K562 (cell line): ENCODE measurements around the gene SLC22A1. TPM values are rescaled to one million over a fixed set of nuclear protein-coding genes. Genes with fewer than 3 reads are reported as not detected.
A peak's percentile ranks its signal among the peaks of the same experiment; 100 is the strongest.

ENCODE experiments used
- ATAC-seq: fragments of 200-7000 bp; cut with Tn5 transposase; 3 replicates; pipeline ENCODE4 v1.9.1; 2020; ENCODE audit warnings: moderate library complexity
- BruUV-seq: library from RNA; stranded (reverse); fragments of 400-500 nt; replicated peaks from 2 replicates; lab custom pipeline; 2021; lab: Mats Ljungman, UMichigan
- CTCF ChIA-PET: fragments of 300-600 bp; formaldehyde crosslinking; extraction: SDS; loops from one replicate; lab custom pipeline; 2021; ENCODE audit warnings: low intra/inter-chr PET ratio; lab: Yijun Ruan, JAX
- POLR2A ChIA-PET: fragments of 300-600, 350-650 bp; sonication (Branson Sonifier 250); formaldehyde crosslinking; extraction: SDS; loops from one replicate; lab custom pipeline; 2021; ENCODE audit warnings: antibody characterized with exemption, inconsistent platforms; lab: Yijun Ruan, JAX
- DNase-seq, 4 experiments: peaks; one replicate each; pipeline versions ENCODE4 v3.0.0 to v3.0.0-alpha.2; 2011 to 2018; ENCODE audit warnings: low spot score in 3 of 4, mixed read lengths in 3 of 4; ENCODE audit errors: extremely low read depth in 1 of 4
- FAIRE-seq: peaks from 2 replicates; lab custom pipeline; 2011; peaks lifted over from hg19 to GRCh38; lab: Jason Lieb, UNC
- H2AFZ ChIP-seq: 2 replicates; pipeline ENCODE4 v1.6.0; 2011; ENCODE audit warnings: low read depth, low read length, control low read depth, inconsistent platforms
- H3K27ac ChIP-seq: fragments of 200-600 bp; 3 replicates; pipeline ENCODE4 v1.8.0; 2011; ENCODE audit warnings: low read depth, mild to moderate bottlenecking, control low read depth, inconsistent platforms, low read length, moderate library complexity, mixed read lengths; ENCODE audit errors: extremely low read depth
- H3K27me3 ChIP-seq, 2 experiments: fragments of 300-600 bp in 1 of 2; 2 replicates in 1 of 2; 3 replicates in 1 of 2; pipeline versions ENCODE4 v1.6.0 to v1.8.0; 2011; ENCODE audit warnings: inconsistent platforms in 2 of 2, low read length in 2 of 2, mild to moderate bottlenecking in 1 of 2, mixed read lengths in 1 of 2, moderate library complexity in 1 of 2; ENCODE audit not compliant: control insufficient read depth in 2 of 2, insufficient read depth in 2 of 2
- H3K36me3 ChIP-seq: fragments of 300-600 bp; 3 replicates; pipeline ENCODE4 v1.8.0; 2011; ENCODE audit warnings: mild to moderate bottlenecking, low read length, inconsistent platforms; ENCODE audit not compliant: control insufficient read depth, insufficient read depth
- H3K4me1 ChIP-seq, 2 experiments: fragments of 200-600 bp in 1 of 2; replicated peaks in 1 of 2; 2 replicates in 1 of 2; 3 replicates in 1 of 2; pipeline versions ENCODE4 v1.5.1 to v1.8.0; 2011; ENCODE audit warnings: inconsistent platforms in 2 of 2, low read length in 2 of 2, mild to moderate bottlenecking in 1 of 2, mixed read lengths in 1 of 2, moderate library complexity in 1 of 2; ENCODE audit not compliant: control insufficient read depth in 2 of 2, insufficient read depth in 2 of 2
- H3K4me2 ChIP-seq: 2 replicates; pipeline ENCODE4 v1.6.1; 2011; ENCODE audit warnings: low read length, control low read depth, inconsistent platforms, mixed read lengths; ENCODE audit not compliant: insufficient read depth
- H3K4me3 ChIP-seq: fragments of 200-600 bp; sonication (generic), shearing (Covaris generic); 2 replicates; pipeline ENCODE4 v1.5.1; 2016; ENCODE audit warnings: control low read depth, inconsistent platforms
- H3K79me2 ChIP-seq: fragments of 200-600 bp; 3 replicates; pipeline ENCODE4 v1.8.0; 2011; ENCODE audit warnings: low read length, inconsistent platforms; ENCODE audit not compliant: control insufficient read depth, insufficient read depth
- H3K9ac ChIP-seq, 2 experiments: 2 replicates each; pipeline versions ENCODE4 v1.6.0 to v1.6.1; 2011; ENCODE audit warnings: low read depth in 2 of 2, low read length in 2 of 2, control low read depth in 1 of 2, inconsistent platforms in 1 of 2, mild to moderate bottlenecking in 1 of 2, mixed read lengths in 1 of 2; ENCODE audit not compliant: insufficient read depth in 1 of 2
- H3K9me1 ChIP-seq: one replicate; pipeline ENCODE4 v1.6.0; 2011; ENCODE audit warnings: inconsistent platforms, mild to moderate bottlenecking, low read length, moderate library complexity; ENCODE audit not compliant: control insufficient read depth, insufficient read depth
- H3K9me3 ChIP-seq: replicated peaks from 2 replicates; pipeline ENCODE4 v1.5.1; 2011; ENCODE audit warnings: low read depth, low read length, inconsistent platforms; ENCODE audit not compliant: control insufficient read depth, insufficient read depth
- H4K20me1 ChIP-seq: replicated peaks from 2 replicates; pipeline ENCODE4 v1.6.1; 2011; ENCODE audit warnings: low read length, inconsistent platforms, mixed read lengths; ENCODE audit not compliant: control insufficient read depth, insufficient read depth
- BMI1 ChIP-seq: fragments of 150-350 bp; IDR thresholded peaks from 2 replicates; pipeline ENCODE4 v1.6.1; 2014; ENCODE audit warnings: low read length
- BRF1 ChIP-seq: IDR thresholded peaks from 3 replicates; pipeline ENCODE4 v1.6.1; 2011; ENCODE audit warnings: borderline replicate concordance, mild to moderate bottlenecking; ENCODE audit not compliant: insufficient read length; ENCODE audit errors: extremely low read depth
- CC2D1A ChIP-seq: fragments of 450-650 bp; IDR thresholded peaks from 2 replicates; pipeline ENCODE4 v1.6.1; 2017; ENCODE audit warnings: mild to moderate bottlenecking
- EP300 ChIP-seq: IDR thresholded peaks from 2 replicates; pipeline ENCODE4 v1.6.1; 2012; ENCODE audit warnings: low read length, improper control_type of control experiment
- FOXK2 ChIP-seq, 2 experiments: fragments of 450-650 bp; IDR thresholded peaks in 1 of 2; conservative IDR thresholded peaks in 1 of 2; 2 replicates each; pipeline ENCODE4 v1.6.1; 2016; ENCODE audit warnings: low read depth in 2 of 2, mild to moderate bottlenecking in 1 of 2
- GATAD2A ChIP-seq: fragments of 450-650 bp; IDR thresholded peaks from 2 replicates; pipeline ENCODE4 v1.6.1; 2017
- GATAD2B ChIP-seq: fragments of 450-650 bp; IDR thresholded peaks from 2 replicates; pipeline ENCODE4 v1.6.1; 2017; ENCODE audit warnings: mild to moderate bottlenecking, borderline replicate concordance
- HDAC2 ChIP-seq: fragments of 450-650 bp; IDR thresholded peaks from 2 replicates; pipeline ENCODE4 v1.6.1; 2016; ENCODE audit warnings: mild to moderate bottlenecking
- KAT7 ChIP-seq: sonication (generic); formaldehyde crosslinking; IDR thresholded peaks from 2 replicates; pipeline ENCODE4 v1.8.0; 2022; ENCODE audit warnings: missing genetic modification reagents, mild to moderate bottlenecking, borderline replicate concordance
- KDM1A ChIP-seq, 2 experiments: fragments of 450-650 bp; IDR thresholded peaks; 2 replicates each; pipeline ENCODE4 v1.6.1; 2016; ENCODE audit warnings: mild to moderate bottlenecking in 2 of 2
- KLF13 ChIP-seq: fragments of 450-650 bp; IDR thresholded peaks from 2 replicates; pipeline ENCODE4 v1.6.1; 2016; ENCODE audit warnings: missing genetic modification characterization, low read depth, mild to moderate bottlenecking, missing compliant biosample characterization, moderate library complexity, borderline replicate concordance
- MCM3 ChIP-seq: fragments of 450-650 bp; IDR thresholded peaks from 2 replicates; pipeline ENCODE4 v1.6.1; 2016
- MYBL2 ChIP-seq, 2 experiments: fragments of 450-650 bp in 1 of 2; sonication (generic) in 1 of 2; formaldehyde crosslinking in 1 of 2; IDR thresholded peaks; 2 replicates each; pipeline versions ENCODE4 v1.6.1 to v1.8.1; 2017 to 2022; ENCODE audit warnings: borderline replicate concordance in 1 of 2, inconsistent platforms in 1 of 2, low read depth in 1 of 2, mild to moderate bottlenecking in 1 of 2, missing genetic modification reagents in 1 of 2, moderate library complexity in 1 of 2
- NCOR1 ChIP-seq: fragments of 450-650 bp; IDR thresholded peaks from 2 replicates; pipeline ENCODE4 v1.6.1; 2016; ENCODE audit warnings: mild to moderate bottlenecking, moderate library complexity
- NFXL1 ChIP-seq: fragments of 450-650 bp; formaldehyde crosslinking; IDR thresholded peaks from 2 replicates; pipeline ENCODE4 v1.4.0; 2021; ENCODE audit warnings: mild to moderate bottlenecking
- PHF20 ChIP-seq: fragments of 450-650 bp; IDR thresholded peaks from 2 replicates; pipeline ENCODE4 v1.6.1; 2018; ENCODE audit not compliant: partially characterized antibody
- SAFB2 ChIP-seq: fragments of 200-400 bp; formaldehyde crosslinking; IDR thresholded peaks from 2 replicates; pipeline ENCODE4 v1.6.1; 2018; ENCODE audit warnings: borderline replicate concordance, low read length, low read depth, moderate library complexity; ENCODE audit not compliant: severe bottlenecking
- SMAD3 ChIP-seq: fragments of 450-650 bp; formaldehyde crosslinking; conservative IDR thresholded peaks from 2 replicates; pipeline ENCODE4 v1.4.0; 2020; ENCODE audit warnings: mild to moderate bottlenecking
- SP1 ChIP-seq: sonication (generic); formaldehyde crosslinking; IDR thresholded peaks from 2 replicates; pipeline ENCODE4 v1.8.1; 2022; ENCODE audit warnings: mild to moderate bottlenecking, missing genetic modification reagents
- TBL1XR1 ChIP-seq, 2 experiments: IDR thresholded peaks; 2 replicates each; pipeline ENCODE4 v1.6.1; 2012; ENCODE audit warnings: improper control_type of control experiment in 2 of 2, low read length in 2 of 2, mild to moderate bottlenecking in 1 of 2
- ZSCAN29 ChIP-seq: fragments of 450-650 bp; IDR thresholded peaks from 2 replicates; pipeline ENCODE4 v1.6.1; 2017
- WGBS: fragments of 100-300 bp; shearing (Covaris generic); methylation state at CpG from one replicate; pipeline ENCODE4 v1.1.6; 2016; ENCODE audit warnings: low coverage, mixed read lengths; ENCODE audit not compliant: insufficient coverage; ENCODE audit errors: missing lambda C conversion rate; 5-methylcytosine and 5-hydroxymethylcytosine counted together
- in situ Hi-C: fragments of 300-500 bp; cut with MboI; formaldehyde crosslinking; loops from 4 replicates; pipeline ENCODE4 v1.15.0; 2018; ENCODE audit warnings: inconsistent platforms, mixed read lengths
- intact Hi-C: fragments of 100-400 bp; cut with micrococcal nuclease; formaldehyde crosslinking; loops from 2 replicates; pipeline ENCODE4 v1.14.2; 2022
- polyA plus RNA-seq, 8 experiments: library from polyadenylated mRNA; depleted of rRNA in 4 of 8; stranded (reverse) in 5 of 8; unstranded in 3 of 8; fragments of >200 nt; fragmentation: Nextera tagmentation in 2 of 8; fragmentation: Illumina TruSeq in 1 of 8; extraction: Ambion mirVana in 2 of 8; extraction: Trizol in 1 of 8; gene quantifications; 2 replicates each; pipeline versions ENCODE4 v1.2.1 to v1.2.3, GENCODE V29; 2011 to 2014; ENCODE audit warnings: inconsistent platforms in 1 of 8, missing spikeins in 1 of 8
- total RNA-seq, 7 experiments: library from RNA; depleted of rRNA in 6 of 7; stranded (reverse); fragments of >200 nt in 6 of 7; fragmentation: Illumina TruSeq in 2 of 7; extraction: Trizol in 2 of 7; gene quantifications; 2 replicates each; pipeline versions ENCODE4 v1.2.1 to v1.2.3, GENCODE V29; 2011 to 2021; ENCODE audit warnings: low replicate concordance in 1 of 7
- TF ChIP-seq, protein P1 (sequence below): fragments of 250-450 bp; sonication (Bioruptor Pico); IDR thresholded peaks from 2 replicates; pipeline ENCODE4 v1.5.0; 2021; ENCODE audit warnings: mild to moderate bottlenecking, moderate library complexity

The SLC22A1 gene
- total and polyA plus RNA-seq, 9 of the 15 experiments (the other 6 are each of a cell fraction or from before 2014, with no cell fraction given): 0.11 to 0.60 (median 0.26) TPM; not detected in 4

- H3K4me2 ChIP-seq: no peak overlapping the region
- no peaks in the 10 kb centered on the region for H3K9me3 ChIP-seq
- no peak overlapping the region for H3K27ac ChIP-seq
- POLR2A ChIA-PET: interaction anchor here (0.8 kb wide), 1 partner anchor 21 kb away, joined by 3 read pairs; no protein-coding TSS in a partner anchor
- in situ Hi-C loops (no loop called here), intact Hi-C loops (no loop called here)
- DNase-seq: peak in 2 of 4 experiments; percentile 42 to 69
- CTCF ChIA-PET: no interaction called here
- ATAC-seq: peak; percentile 95
- H2AFZ ChIP-seq: no peak overlapping the region
- 0% methylated on average over 9 of the region's 9 CpGs for WGBS
- H3K27me3 ChIP-seq: peaks cover 0 to 3% of the 10 kb centered on the region in 2 experiments; a peak in 1 of 5 replicates
- no peaks in the 10 kb centered on the region for H3K4me1 ChIP-seq
- no TSS peak for BruUV-seq
- no peak for FAIRE-seq
- H3K9me1 ChIP-seq: no peaks in the 10 kb centered on the region
- no peaks in the 10 kb centered on the region for H3K79me2 ChIP-seq
- H3K36me3 ChIP-seq: no peaks in the 10 kb centered on the region
- no peak overlapping the region for H3K4me3 ChIP-seq
- no peaks in the 10 kb centered on the region for H4K20me1 ChIP-seq
- H3K9ac ChIP-seq: no peak overlapping the region
- TF ChIP-seq SAFB2: no peak
- TF ChIP-seq MCM3: no peak
- no peak for TF ChIP-seq CC2D1A
- TF ChIP-seq BMI1: no peak
- no peak for TF ChIP-seq FOXK2 (conservative IDR thresholded peaks at IDR 0.05 in 1 of 2, IDR thresholded peaks at IDR 0.05 in 1 of 2; ENCODE audit: low read depth in 2 of 2)
- no peak for TF ChIP-seq KLF13 (tag)
- no peak for TF ChIP-seq KAT7 (CRISPR knock-in tag)
- TF ChIP-seq BRF1: no peak
- peak; percentile 21; the same call in 1 of the 2 replicates for TF ChIP-seq NCOR1
- TF ChIP-seq ZSCAN29: no peak
- TF ChIP-seq EP300: peak; percentile 15; the same call in 1 of the 2 replicates
- no peak for TF ChIP-seq TBL1XR1 (IDR thresholded peaks at IDR 0.05; ENCODE audit: low read length in 2 of 2)
- TF ChIP-seq GATAD2A: no peak
- TF ChIP-seq, protein P1, sequence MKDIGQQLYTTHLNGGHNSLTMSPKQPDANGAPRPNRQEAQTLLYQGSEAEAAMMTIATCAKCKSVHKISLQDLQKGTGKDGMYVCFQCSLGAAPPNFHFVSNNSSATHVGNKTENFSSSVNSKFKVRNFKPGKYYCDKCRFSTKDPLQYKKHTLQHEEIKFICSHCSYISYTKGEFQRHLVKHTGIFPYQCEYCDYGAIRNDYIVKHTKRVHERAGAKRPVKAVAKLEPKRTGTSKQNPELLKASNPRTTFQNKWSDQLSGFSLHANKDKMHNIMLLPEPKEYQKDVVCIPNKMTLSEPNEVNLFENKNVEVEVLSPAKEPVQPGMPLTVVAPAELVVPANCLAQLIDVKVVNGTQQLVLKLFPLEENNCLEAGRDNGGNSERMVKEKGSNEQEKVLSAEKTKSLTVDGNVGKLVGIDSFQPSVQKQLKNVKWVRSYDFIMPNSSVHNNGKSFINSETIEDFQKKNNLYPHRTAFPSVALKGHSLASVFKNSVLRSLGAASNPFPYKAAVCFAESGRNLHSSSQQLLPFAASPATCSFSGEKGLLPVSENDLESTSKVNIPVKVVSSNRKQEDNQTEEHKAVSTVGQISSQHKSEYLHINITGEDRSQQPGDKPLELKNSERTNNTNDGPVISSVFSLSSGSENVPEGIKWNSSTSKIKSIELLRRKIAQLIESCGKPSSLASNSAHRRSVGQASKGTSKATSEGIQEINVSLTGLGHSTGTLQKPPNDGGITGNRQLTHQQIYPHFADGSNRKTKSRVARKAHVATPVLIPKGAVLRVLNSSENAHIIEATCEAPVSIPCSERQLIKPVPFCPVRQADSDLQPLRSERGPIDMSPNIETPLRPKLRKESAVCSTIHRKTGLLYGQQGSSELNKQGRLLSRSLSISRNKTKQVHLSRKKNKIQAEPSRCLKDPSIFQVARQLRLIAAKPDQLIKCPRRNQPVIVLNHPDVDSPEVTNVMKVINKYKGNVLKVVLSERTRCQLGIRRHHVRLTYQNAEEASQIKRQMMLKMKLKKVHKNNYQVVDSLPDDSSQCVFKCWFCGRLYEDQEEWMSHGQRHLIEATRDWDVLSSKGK (CRISPR knock-in tag): no peak
- 0 out of 4 replicates have a peak, but pooled peaks of 1 of the 2 experiments have one; percentile 9 for TF ChIP-seq KDM1A (IDR thresholded peaks at IDR 0.05)
- TF ChIP-seq NFXL1 (CRISPR knock-in tag): no peak
- TF ChIP-seq SP1: no peak
- TF ChIP-seq SMAD3 (CRISPR knock-in tag): no peak
- TF ChIP-seq PHF20: no peak
- TF ChIP-seq GATAD2B: no peak
- TF ChIP-seq MYBL2 (IDR thresholded peaks at IDR 0.05; ENCODE audit: low read depth): no peak
- no peak for TF ChIP-seq MYBL2 (CRISPR knock-in tag; IDR thresholded peaks at IDR 0.05; ENCODE audit: borderline replicate concordance)
- no peak for TF ChIP-seq HDAC2
Measured at GRCh38 chr6:160173806-160174527, 52.4 kb downstream of the SLC22A1 start.
